ENCODE measurements around the gene ALDH6A1. TPM values are rescaled to one million over a fixed set of nuclear protein-coding genes. Genes with fewer than 3 reads are reported as not detected.

Gene ALDH6A1
- polyA plus RNA-seq, 1 donor from 2014 or later = 11.1 TPM

GRCh38 chr14:74077401-74077800, 6.9 kb downstream of the ALDH6A1 start:
- no peaks in the 10 kb centered on the region for H3F3A ChIP-seq (ENCODE audit: insufficient read depth, low read length, poor library complexity, severe bottlenecking)
- H3K27ac ChIP-seq (ENCODE audit: low read length) = no peak overlapping the region
- no peaks in the 10 kb centered on the region for H3K27me3 ChIP-seq (ENCODE audit: insufficient read depth, low read depth, low read length)
- no peaks in the 10 kb centered on the region for H4K20me1 ChIP-seq (ENCODE audit: insufficient read depth)
- no peak overlapping the region for H3K9ac ChIP-seq (ENCODE audit: low read length)
- H3K9me3 ChIP-seq (ENCODE audit: low read length) = no peaks in the 10 kb centered on the region
- no peak for TF ChIP-seq POLR2AphosphoS5 (IDR thresholded peaks at IDR 0.05)
- no peak for TF ChIP-seq MXI1 (conservative IDR thresholded peaks at IDR 0.05; ENCODE audit: poor library complexity, severe bottlenecking)
- TF ChIP-seq EZH2 (IDR thresholded peaks at IDR 0.05; ENCODE audit: borderline replicate concordance, insufficient read depth, low read length, poor library complexity, severe bottlenecking) = no peak
- no peak for TF ChIP-seq RAD21 (conservative IDR thresholded peaks at IDR 0.05)
- TF ChIP-seq SMC3 (conservative IDR thresholded peaks at IDR 0.05; ENCODE audit: poor library complexity) = no peak
- no peak for TF ChIP-seq EP300 (conservative IDR thresholded peaks at IDR 0.05; ENCODE audit: poor library complexity, severe bottlenecking)
- TF ChIP-seq TAF1 (IDR thresholded peaks at IDR 0.05; ENCODE audit: low read depth) = no peak
- no peak overlapping the region for H3K4me2 ChIP-seq (ENCODE audit: low read length)
- H3K4me3 ChIP-seq (ENCODE audit: low read length) = no peak overlapping the region
- H3K9me2 ChIP-seq (ENCODE audit: insufficient read depth, low read length) = no peaks in the 10 kb centered on the region
- no peaks in the 10 kb centered on the region for H3K79me2 ChIP-seq (replicated peaks; ENCODE audit: insufficient read depth, low read length)
- no peak overlapping the region for H2AFZ ChIP-seq (ENCODE audit: low read depth, low read length)
- H3K36me3 ChIP-seq (ENCODE audit: insufficient read depth, low read length) = no peaks in the 10 kb centered on the region

- H3K36me3 ChIP-seq (ENCODE audit: insufficient read depth, low read length) = no peaks in the 10 kb centered on the region
- no peak overlapping the region for H3K4me2 ChIP-seq (ENCODE audit: low read length)
- no peaks in the 10 kb centered on the region for H4K20me1 ChIP-seq (ENCODE audit: insufficient read depth)
These were observed 18.3 kb downstream of the ALDH6A1 start for GRCh38 chr14:74065746-74066575.

More at GRCh38 chr14:74065746-74066575, 18.3 kb downstream of the ALDH6A1 start:
- H2AFZ ChIP-seq (ENCODE audit: low read depth, low read length) = no peak overlapping the region
- no peaks in the 10 kb centered on the region for H3K27me3 ChIP-seq (ENCODE audit: insufficient read depth, low read depth, low read length)
- no peak overlapping the region for H3K9ac ChIP-seq (ENCODE audit: low read length)
- H3F3A ChIP-seq (ENCODE audit: insufficient read depth, low read length, poor library complexity, severe bottlenecking) = no peaks in the 10 kb centered on the region
- no peak overlapping the region for H3K27ac ChIP-seq (ENCODE audit: low read length)
- no peak for TF ChIP-seq MXI1 (conservative IDR thresholded peaks at IDR 0.05; ENCODE audit: poor library complexity, severe bottlenecking)
- TF ChIP-seq REST (IDR thresholded peaks at IDR 0.05; ENCODE audit: borderline replicate concordance) = no peak
- TF ChIP-seq EZH2 (IDR thresholded peaks at IDR 0.05; ENCODE audit: borderline replicate concordance, insufficient read depth, low read length, poor library complexity, severe bottlenecking) = no peak
- no peak for TF ChIP-seq POLR2AphosphoS5 (IDR thresholded peaks at IDR 0.05)
- no peak for TF ChIP-seq RAD21 (conservative IDR thresholded peaks at IDR 0.05)
- H3K79me2 ChIP-seq (replicated peaks; ENCODE audit: insufficient read depth, low read length) = no peaks in the 10 kb centered on the region
- H3K9me3 ChIP-seq (ENCODE audit: low read length) = no peaks in the 10 kb centered on the region
- no peak overlapping the region for H3K4me3 ChIP-seq (ENCODE audit: low read length)
- no peaks in the 10 kb centered on the region for H3K9me2 ChIP-seq (ENCODE audit: insufficient read depth, low read length)

Measured in neural cell (in vitro differentiated cells).